Measurements from ENCODE around the gene ACTR8.
"Not testable (repeated sequence)": the region's sequence is repeated elsewhere in the genome, so short reads cannot be mapped to it uniquely, and the experiment has no call there.

ACTR8 gene, protein sequence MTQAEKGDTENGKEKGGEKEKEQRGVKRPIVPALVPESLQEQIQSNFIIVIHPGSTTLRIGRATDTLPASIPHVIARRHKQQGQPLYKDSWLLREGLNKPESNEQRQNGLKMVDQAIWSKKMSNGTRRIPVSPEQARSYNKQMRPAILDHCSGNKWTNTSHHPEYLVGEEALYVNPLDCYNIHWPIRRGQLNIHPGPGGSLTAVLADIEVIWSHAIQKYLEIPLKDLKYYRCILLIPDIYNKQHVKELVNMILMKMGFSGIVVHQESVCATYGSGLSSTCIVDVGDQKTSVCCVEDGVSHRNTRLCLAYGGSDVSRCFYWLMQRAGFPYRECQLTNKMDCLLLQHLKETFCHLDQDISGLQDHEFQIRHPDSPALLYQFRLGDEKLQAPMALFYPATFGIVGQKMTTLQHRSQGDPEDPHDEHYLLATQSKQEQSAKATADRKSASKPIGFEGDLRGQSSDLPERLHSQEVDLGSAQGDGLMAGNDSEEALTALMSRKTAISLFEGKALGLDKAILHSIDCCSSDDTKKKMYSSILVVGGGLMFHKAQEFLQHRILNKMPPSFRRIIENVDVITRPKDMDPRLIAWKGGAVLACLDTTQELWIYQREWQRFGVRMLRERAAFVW
- total RNA-seq = 23.9 to 31.2 (median 27.4) reads per million in 3 donors

DNA sequence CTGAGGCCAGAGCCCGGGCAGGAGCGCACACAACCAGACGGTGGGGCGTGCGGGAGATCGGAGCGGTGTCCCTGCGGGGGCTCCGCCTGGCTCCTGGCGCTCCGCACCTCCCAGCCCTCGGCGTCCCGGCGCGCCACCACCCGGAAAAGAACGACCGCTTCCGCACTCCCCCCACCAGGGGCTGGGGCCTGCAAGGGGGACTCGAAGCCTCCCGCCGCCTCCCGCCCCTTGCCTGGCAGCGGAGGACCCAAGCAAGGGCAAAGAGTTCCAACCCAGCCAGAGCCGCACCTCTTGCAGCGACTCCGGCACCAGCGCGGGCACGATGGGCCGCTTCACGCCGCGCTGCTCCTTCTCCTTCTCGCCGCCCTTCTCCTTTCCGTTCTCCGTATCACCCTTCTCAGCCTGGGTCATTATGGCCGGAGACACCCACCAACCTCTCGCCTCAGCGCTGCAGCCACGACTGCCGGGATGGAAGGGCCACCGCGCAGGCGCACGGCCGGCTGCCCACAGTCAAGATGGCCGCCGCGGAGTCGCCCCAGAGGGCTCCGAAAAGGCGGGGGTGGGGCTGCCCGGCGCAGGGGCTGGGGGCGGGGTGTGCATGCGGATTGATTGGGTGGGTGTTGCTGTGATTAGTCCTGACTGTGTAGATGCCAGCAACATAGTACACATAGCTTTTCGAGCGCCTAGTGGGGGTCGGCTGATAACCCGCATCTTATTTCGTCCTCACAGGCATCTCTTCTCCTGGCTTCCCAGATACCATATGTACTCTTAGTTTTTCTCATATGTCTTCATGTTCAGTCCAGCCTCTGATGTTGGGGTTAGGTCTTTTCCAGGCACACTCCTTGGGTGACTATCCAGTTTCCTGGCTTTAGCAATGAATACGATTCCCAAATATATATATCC is at the start of gene ACTR8:
TSS of gene ACTR8 (minus strand) at position 462 of the 903 bp plus-strand sequence. CDS start at position 411, 51 bp downstream.
- peak within 1 kb of the TSS; percentile 81 for H3K4me3 ChIP-seq (ENCODE audit: insufficient read depth, low read depth, low read length, poor library complexity, severe bottlenecking)
- DNase-seq = peak; percentile 68 to 79 (median 78)
- peaks cover 12% of the 10 kb centered on the region for H3K4me1 ChIP-seq (ENCODE audit: control insufficient read depth, insufficient read depth, low read length, poor library complexity, severe bottlenecking)
- peaks cover 36% of the 10 kb centered on the region for H3K36me3 ChIP-seq (ENCODE audit: control insufficient read depth, insufficient read depth, low read length)
- H3K27ac ChIP-seq (ENCODE audit: insufficient read depth, low read length, poor library complexity, severe bottlenecking) = peak within 1 kb of the TSS; percentile 77
- no peaks in the 10 kb centered on the region for H3K27me3 ChIP-seq (replicated peaks; ENCODE audit: control insufficient read depth, insufficient read depth, low read length, poor library complexity, severe bottlenecking)
- no peaks in the 10 kb centered on the region for H3K9me3 ChIP-seq (ENCODE audit: control insufficient read depth, low read length)

DNA sequence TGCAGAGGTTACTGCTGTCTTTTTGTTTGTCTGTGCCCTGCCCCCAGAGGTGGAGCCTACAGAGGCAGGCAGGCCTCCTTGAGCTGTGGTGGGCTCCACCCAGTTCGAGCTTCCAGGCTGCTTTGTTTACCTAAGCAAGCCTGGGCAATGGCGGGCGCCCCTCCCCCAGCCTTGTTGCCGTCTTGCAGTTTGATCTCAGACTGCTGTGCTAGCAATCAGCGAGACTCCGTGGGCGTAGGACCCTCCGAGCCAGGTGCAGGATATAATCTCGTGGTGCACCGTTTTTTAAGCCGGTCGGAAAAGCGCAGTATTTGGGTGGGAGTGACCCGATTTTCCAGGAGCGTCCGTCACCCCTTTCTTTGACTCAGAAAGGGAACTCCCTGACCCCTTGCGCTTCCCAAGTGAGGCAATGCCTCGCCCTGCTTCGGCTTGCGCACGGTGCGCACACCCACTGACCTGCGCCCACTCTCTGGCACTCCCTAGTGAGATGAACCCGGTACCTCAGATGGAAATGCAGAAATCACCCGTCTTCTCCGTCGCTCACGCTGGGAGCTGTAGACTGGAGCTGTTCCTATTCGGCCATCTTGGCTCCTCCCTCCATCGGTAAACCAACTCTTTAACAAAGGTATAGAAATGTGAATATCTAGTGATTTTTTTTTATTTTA is 45.4 kb upstream of the ACTR8 start:
- not testable (repeated sequence) for H3K4me3 ChIP-seq (ENCODE audit: insufficient read depth, low read depth, low read length, poor library complexity, severe bottlenecking); DNase-seq; H3K36me3 ChIP-seq (ENCODE audit: control insufficient read depth, insufficient read depth, low read length); H3K27ac ChIP-seq (ENCODE audit: insufficient read depth, low read length, poor library complexity, severe bottlenecking); H3K27me3 ChIP-seq (replicated peaks; ENCODE audit: control insufficient read depth, insufficient read depth, low read length, poor library complexity, severe bottlenecking); H3K4me1 ChIP-seq (ENCODE audit: control insufficient read depth, insufficient read depth, low read length, poor library complexity, severe bottlenecking); H3K9me3 ChIP-seq (ENCODE audit: control insufficient read depth, low read length)

DNA sequence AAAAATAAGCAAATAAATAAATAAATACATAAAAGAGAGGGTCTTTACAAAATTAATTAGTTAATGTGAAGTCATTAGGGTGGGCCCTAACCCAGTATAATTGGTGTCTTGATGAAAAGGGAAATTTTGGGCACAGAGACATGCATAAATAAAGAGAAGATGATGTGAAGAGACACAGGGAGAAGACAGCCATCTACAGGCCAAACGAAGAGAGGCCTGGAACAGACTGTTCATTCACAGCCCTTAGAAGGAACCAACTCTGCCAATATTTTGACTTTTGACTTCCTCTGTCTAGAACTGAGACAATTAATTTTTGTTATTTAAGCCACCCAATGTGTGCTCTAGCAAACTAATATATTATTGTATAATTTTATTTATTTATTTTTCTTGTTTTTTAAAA is 39.3 kb upstream of the ACTR8 start:
- Histone ChIP-seq H3K36me3 (ENCODE audit: control insufficient read depth, insufficient read depth, low read length) (no peaks in the 10 kb centered on the region), H3K4me1 (ENCODE audit: control insufficient read depth, insufficient read depth, low read length, poor library complexity, severe bottlenecking) (no peaks in the 10 kb centered on the region), H3K27me3 (replicated peaks; ENCODE audit: control insufficient read depth, insufficient read depth, low read length, poor library complexity, severe bottlenecking) (peaks cover 6% of the 10 kb centered on the region), H3K9me3 (ENCODE audit: control insufficient read depth, low read length) (no peaks in the 10 kb centered on the region), H3K4me3 (ENCODE audit: insufficient read depth, low read depth, low read length, poor library complexity, severe bottlenecking) (no peak overlapping the region), H3K27ac (ENCODE audit: insufficient read depth, low read length, poor library complexity, severe bottlenecking) (no peak overlapping the region)
- DNase-seq = no peak

DNA sequence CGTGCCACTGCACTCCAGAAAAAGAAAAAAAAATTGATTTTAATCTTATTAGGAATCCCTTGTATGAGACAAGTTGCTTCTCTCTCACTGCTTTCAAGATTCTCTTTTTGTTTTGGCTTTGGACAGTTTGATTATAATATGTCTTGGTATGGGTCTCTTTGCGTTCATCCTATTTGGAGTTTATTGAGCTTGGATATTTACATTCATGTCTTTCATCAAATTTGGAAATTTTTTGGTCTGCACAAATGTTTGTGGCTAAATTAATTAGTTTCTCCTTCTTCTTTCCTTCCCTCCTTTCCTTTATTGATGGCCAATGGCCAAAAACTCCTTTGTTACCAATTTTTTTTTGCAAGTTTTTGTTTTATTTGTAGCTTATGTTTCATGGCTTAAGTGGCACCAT is 37.8 kb upstream of the ACTR8 start:
- Histone ChIP-seq H3K27ac (ENCODE audit: insufficient read depth, low read length, poor library complexity, severe bottlenecking) (no peak overlapping the region), H3K27me3 (replicated peaks; ENCODE audit: control insufficient read depth, insufficient read depth, low read length, poor library complexity, severe bottlenecking) (peaks cover 6% of the 10 kb centered on the region), H3K36me3 (ENCODE audit: control insufficient read depth, insufficient read depth, low read length) (no peaks in the 10 kb centered on the region), H3K4me3 (ENCODE audit: insufficient read depth, low read depth, low read length, poor library complexity, severe bottlenecking) (no peak overlapping the region), H3K9me3 (ENCODE audit: control insufficient read depth, low read length) (no peaks in the 10 kb centered on the region), H3K4me1 (ENCODE audit: control insufficient read depth, insufficient read depth, low read length, poor library complexity, severe bottlenecking) (no peaks in the 10 kb centered on the region)
- no peak for DNase-seq

DNA sequence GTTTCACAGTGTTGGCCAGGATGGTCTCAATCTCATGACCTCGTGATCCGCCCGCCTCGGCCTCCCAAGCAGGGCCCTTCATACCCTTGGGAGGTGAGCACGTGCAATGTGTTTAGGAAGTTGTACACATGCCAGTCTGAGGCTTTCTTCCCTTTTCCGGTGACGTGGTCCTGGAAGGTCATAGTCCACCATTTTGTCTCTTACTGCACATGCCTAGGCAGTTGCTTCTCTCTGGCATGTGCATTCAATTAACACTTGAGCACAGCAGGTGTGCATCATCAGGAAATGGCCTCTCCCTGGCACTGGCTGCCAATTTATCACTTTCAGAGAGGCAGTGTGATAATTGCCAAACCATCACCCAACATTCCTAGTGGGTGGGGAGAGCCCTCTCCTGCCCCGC is 31.4 kb upstream of the ACTR8 start:
- H3K9me3 ChIP-seq (ENCODE audit: control insufficient read depth, low read length) = no peaks in the 10 kb centered on the region
- no peak overlapping the region for H3K27ac ChIP-seq (ENCODE audit: insufficient read depth, low read length, poor library complexity, severe bottlenecking)
- H3K4me3 ChIP-seq (ENCODE audit: insufficient read depth, low read depth, low read length, poor library complexity, severe bottlenecking) = no peak overlapping the region
- DNase-seq = no peak
- no peaks in the 10 kb centered on the region for H3K36me3 ChIP-seq (ENCODE audit: control insufficient read depth, insufficient read depth, low read length)
- peaks cover 3% of the 10 kb centered on the region for H3K27me3 ChIP-seq (replicated peaks; ENCODE audit: control insufficient read depth, insufficient read depth, low read length, poor library complexity, severe bottlenecking)
- H3K4me1 ChIP-seq (ENCODE audit: control insufficient read depth, insufficient read depth, low read length, poor library complexity, severe bottlenecking) = no peaks in the 10 kb centered on the region

DNA sequence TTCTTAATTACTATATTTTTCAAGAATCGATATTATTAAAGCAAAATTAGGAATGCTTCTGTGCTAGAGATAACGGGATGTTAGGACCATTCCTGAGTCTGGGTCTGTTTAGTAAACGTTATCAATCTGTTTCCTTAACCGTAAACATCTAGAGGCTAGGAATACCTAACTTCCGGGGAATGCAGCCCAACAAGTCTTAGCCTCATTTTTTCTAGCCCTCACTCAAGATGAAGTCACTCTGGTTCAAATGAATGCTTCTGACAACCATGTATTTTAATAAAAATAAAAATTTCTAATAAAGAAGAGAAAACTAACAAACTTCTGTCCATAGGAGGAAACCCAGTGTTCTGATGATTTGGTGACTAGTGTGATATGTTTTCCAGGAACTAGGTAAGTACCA is 20.8 kb upstream of the ACTR8 start:
- H3K27me3 ChIP-seq (replicated peaks; ENCODE audit: control insufficient read depth, insufficient read depth, low read length, poor library complexity, severe bottlenecking) = no peaks in the 10 kb centered on the region

DNA sequence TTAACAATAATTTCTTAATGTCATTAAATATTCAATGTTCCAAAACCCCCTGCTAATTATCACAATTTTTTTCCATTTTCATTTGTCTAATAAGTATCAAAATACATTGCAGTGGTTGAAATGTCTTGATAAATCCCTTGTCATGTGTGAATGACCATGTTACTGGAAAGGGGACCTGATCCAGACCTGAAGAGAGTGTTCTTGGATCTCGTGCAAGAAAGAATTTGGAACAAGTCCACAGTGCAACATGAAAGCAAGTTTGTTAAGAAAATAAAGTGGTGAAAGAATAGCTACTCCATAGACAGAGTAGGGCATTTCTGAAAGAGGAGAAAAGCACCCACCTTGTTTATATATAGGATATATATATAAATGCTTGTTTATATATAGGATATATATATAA is 20.1 kb upstream of the ACTR8 start:
- Histone ChIP-seq H3K27me3 (replicated peaks; ENCODE audit: control insufficient read depth, insufficient read depth, low read length, poor library complexity, severe bottlenecking) (no peaks in the 10 kb centered on the region), H3K9me3 (ENCODE audit: control insufficient read depth, low read length) (no peaks in the 10 kb centered on the region), H3K4me1 (ENCODE audit: control insufficient read depth, insufficient read depth, low read length, poor library complexity, severe bottlenecking) (no peaks in the 10 kb centered on the region), H3K27ac (ENCODE audit: insufficient read depth, low read length, poor library complexity, severe bottlenecking) (no peak overlapping the region), H3K4me3 (ENCODE audit: insufficient read depth, low read depth, low read length, poor library complexity, severe bottlenecking) (no peak overlapping the region), H3K36me3 (ENCODE audit: control insufficient read depth, insufficient read depth, low read length) (no peaks in the 10 kb centered on the region)
- DNase-seq = no peak

More for the DNA sequence above, 20.8 kb upstream of the ACTR8 start:
- Histone ChIP-seq H3K36me3 (ENCODE audit: control insufficient read depth, insufficient read depth, low read length) (no peaks in the 10 kb centered on the region), H3K9me3 (ENCODE audit: control insufficient read depth, low read length) (no peaks in the 10 kb centered on the region), H3K4me1 (ENCODE audit: control insufficient read depth, insufficient read depth, low read length, poor library complexity, severe bottlenecking) (no peaks in the 10 kb centered on the region), H3K27ac (ENCODE audit: insufficient read depth, low read length, poor library complexity, severe bottlenecking) (no peak overlapping the region), H3K4me3 (ENCODE audit: insufficient read depth, low read depth, low read length, poor library complexity, severe bottlenecking) (no peak overlapping the region)
- DNase-seq = no peak

DNA sequence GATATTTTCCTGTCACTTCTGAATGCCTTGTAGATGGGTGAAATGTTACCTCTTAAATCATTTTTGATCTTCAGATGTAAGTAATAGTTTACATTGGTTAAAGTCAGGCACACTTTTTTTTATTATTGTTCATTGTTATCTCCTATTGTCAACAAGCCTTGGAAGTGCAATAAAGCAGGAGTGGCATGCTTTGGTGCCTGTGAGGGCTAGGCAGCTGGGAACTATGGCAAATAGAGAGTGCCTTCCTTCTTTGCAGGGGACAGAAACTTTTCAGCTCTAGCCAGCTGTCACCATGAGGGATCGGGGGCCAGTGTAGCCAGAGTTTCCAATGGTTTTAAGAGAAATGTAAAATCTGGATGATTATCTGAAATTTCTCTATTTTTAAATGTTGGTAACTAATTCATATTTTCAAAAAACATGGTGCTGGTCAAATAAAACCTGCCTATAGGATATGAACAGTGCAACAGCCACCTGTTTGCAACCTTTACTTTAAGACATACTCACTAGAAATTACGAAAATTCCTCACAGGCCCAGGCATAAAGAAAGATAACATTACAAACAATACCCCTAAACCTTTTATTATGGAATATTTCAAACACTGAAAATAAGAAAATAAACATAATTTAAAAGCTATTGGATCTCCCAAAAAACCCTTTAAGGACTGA is 18.8 kb upstream of the ACTR8 start:
- no peak overlapping the region for H3K27ac ChIP-seq (ENCODE audit: insufficient read depth, low read length, poor library complexity, severe bottlenecking)
- H3K4me1 ChIP-seq (ENCODE audit: control insufficient read depth, insufficient read depth, low read length, poor library complexity, severe bottlenecking) = no peaks in the 10 kb centered on the region
- no peak for DNase-seq
- H3K4me3 ChIP-seq (ENCODE audit: insufficient read depth, low read depth, low read length, poor library complexity, severe bottlenecking) = no peak overlapping the region
- H3K27me3 ChIP-seq (replicated peaks; ENCODE audit: control insufficient read depth, insufficient read depth, low read length, poor library complexity, severe bottlenecking) = no peaks in the 10 kb centered on the region
- H3K9me3 ChIP-seq (ENCODE audit: control insufficient read depth, low read length) = no peaks in the 10 kb centered on the region
- no peaks in the 10 kb centered on the region for H3K36me3 ChIP-seq (ENCODE audit: control insufficient read depth, insufficient read depth, low read length)

DNA sequence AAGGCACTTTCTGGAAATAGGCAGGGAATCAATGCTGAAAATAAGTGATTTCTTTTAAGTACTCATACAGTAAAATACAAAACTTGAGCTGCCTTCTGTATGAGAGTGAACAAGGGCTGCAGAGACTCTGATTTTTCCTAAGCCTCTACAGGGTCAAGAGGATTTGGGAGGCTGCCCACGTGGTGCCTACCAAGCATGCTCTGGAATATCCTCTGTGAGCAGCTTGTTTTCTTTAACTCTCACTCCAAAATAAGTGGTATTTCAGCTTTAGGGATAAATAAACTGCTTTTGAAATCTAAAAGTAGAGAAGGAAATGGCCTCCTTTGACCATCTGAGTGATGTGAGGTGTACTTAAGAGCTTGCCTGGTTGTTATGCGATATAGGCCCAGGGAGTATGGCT is 17.8 kb upstream of the ACTR8 start:
- Histone ChIP-seq H3K4me3 (ENCODE audit: insufficient read depth, low read depth, low read length, poor library complexity, severe bottlenecking) (no peak overlapping the region), H3K9me3 (ENCODE audit: control insufficient read depth, low read length) (no peaks in the 10 kb centered on the region), H3K27me3 (replicated peaks; ENCODE audit: control insufficient read depth, insufficient read depth, low read length, poor library complexity, severe bottlenecking) (no peaks in the 10 kb centered on the region), H3K27ac (ENCODE audit: insufficient read depth, low read length, poor library complexity, severe bottlenecking) (no peak overlapping the region), H3K36me3 (ENCODE audit: control insufficient read depth, insufficient read depth, low read length) (no peaks in the 10 kb centered on the region), H3K4me1 (ENCODE audit: control insufficient read depth, insufficient read depth, low read length, poor library complexity, severe bottlenecking) (no peaks in the 10 kb centered on the region)
- DNase-seq = no peak

Measured in effector memory CD4-positive, alpha-beta T cell (primary cell).